ENCODE data around the gene GPATCH8.

The GPATCH8 gene

GRCh38 chr17:44451016-44451627 lies 52.1 kb downstream of the GPATCH8 start:
- DNase-seq = no peak

GRCh38 chr17:44448412-44448811 lies 54.8 kb downstream of the GPATCH8 start:
- no peak for DNase-seq

- no peak for DNase-seq
Observed at GRCh38 chr17:44444735-44445105, 58.5 kb downstream of the GPATCH8 start.

- DNase-seq = no peak
Observed at GRCh38 chr17:44442806-44443205, 60.4 kb downstream of the GPATCH8 start.

- DNase-seq = no peak
Observed at GRCh38 chr17:44439168-44439567, 64.0 kb downstream of the GPATCH8 start.

GRCh38 chr17:44438636-44439035 lies 64.6 kb downstream of the GPATCH8 start:
- DNase-seq = no peak

- no peak for DNase-seq
Observed at GRCh38 chr17:44436336-44436735, 66.9 kb downstream of the GPATCH8 start.

GRCh38 chr17:44432254-44433157 lies 70.7 kb downstream of the GPATCH8 start:
- no peak for DNase-seq

- no peak for DNase-seq
Observed at GRCh38 chr17:44424828-44425461, 78.3 kb downstream of the GPATCH8 start.

GRCh38 chr17:44417553-44417952 lies 85.7 kb downstream of the GPATCH8 start:
- DNase-seq = no peak

GRCh38 chr17:44416558-44417289 lies 86.5 kb downstream of the GPATCH8 start:
- DNase-seq = no peak

- DNase-seq = no peak
Observed at GRCh38 chr17:44414394-44415155, 88.6 kb downstream of the GPATCH8 start.

- no peak for DNase-seq
Observed at GRCh38 chr17:44409309-44410028, 93.7 kb downstream of the GPATCH8 start.

GRCh38 chr17:44408786-44409185 lies 94.4 kb downstream of the GPATCH8 start:
- DNase-seq = no peak

GRCh38 chr17:44402564-44403172 lies 100.5 kb downstream of the GPATCH8 start:
- DNase-seq = no peak

GRCh38 chr17:44400226-44400847 lies 102.9 kb downstream of the GPATCH8 start:
- no peak for DNase-seq

- DNase-seq = no peak
Observed at GRCh38 chr17:44398692-44399691, 104.2 kb downstream of the GPATCH8 start.

GRCh38 chr17:44397479-44398440 lies 105.4 kb downstream of the GPATCH8 start:
- DNase-seq = no peak
